ENCODE results near the gene NUAK1.

- TF ChIP-seq EZH2 (IDR thresholded peaks at IDR 0.05; ENCODE audit: insufficient read depth, poor library complexity, severe bottlenecking) (no peak), EZH2phosphoT487 (IDR thresholded peaks at IDR 0.05; ENCODE audit: insufficient read depth, low read depth) (no peak)
Measured at GRCh38 chr12:106157802-106158201, 19.0 kb upstream of the NUAK1 start.

Data from GM23248 (cell line).